ENCODE data around the gene ERLIN1. TPM values are rescaled to one million over a fixed set of nuclear protein-coding genes. Genes with fewer than 3 reads are reported as not detected.

The ERLIN1 gene
- total and polyA plus RNA-seq, 2 experiments from 2014 or later = 7.2 to 20.4 TPM

DNA sequence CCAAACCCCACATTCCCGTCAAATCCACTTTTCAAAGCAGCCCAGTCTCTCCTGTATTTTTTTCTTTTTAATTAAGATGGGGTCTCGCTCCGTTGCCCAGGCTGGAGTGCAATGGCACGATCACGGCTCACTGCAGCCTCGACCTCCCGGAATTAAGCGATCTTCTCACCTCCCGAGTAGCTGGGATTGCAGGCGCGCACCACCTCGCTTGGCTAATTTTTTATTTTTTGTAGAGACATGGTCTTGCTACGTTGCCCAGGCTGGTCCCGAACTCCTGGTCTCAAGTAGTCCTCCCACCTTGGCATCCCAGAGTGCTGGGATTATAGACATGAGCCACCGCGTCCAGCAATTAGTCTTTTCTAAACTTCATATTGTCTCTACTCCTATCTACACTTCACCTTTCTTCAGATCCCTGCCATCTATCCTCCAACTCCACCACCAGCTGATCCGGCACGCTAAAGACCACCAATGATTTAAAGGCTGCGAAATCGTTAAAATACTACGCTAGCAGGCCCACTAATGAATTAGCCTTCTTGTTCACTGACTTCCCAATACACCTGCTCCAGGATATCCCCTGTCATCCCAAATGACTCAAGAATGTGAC lies 44.1 kb upstream of the ERLIN1 start:
- H3K27ac ChIP-seq (ENCODE audit: low read depth) = peak overlapping the region; percentile 60; the same call in 1 of the 2 replicates

GRCh38 chr10:100223879-100224278 lies 38.0 kb upstream of the ERLIN1 start:
- DNase-seq (ENCODE audit: low spot score) (no peak), ATAC-seq (no peak)
- Histone ChIP-seq H3K27me3 (ENCODE audit: insufficient read depth) (no peaks in the 10 kb centered on the region), H3F3A (replicated peaks; ENCODE audit: low read depth) (no peaks in the 10 kb centered on the region), H3K4me2 (no peak overlapping the region), H3K27ac (ENCODE audit: low read depth) (no peak overlapping the region), H3K4me3 (no peak overlapping the region), H3K4me1 (ENCODE audit: insufficient read depth) (no peaks in the 10 kb centered on the region), H3K9me2 (ENCODE audit: insufficient read depth) (no peaks in the 10 kb centered on the region), H3K79me2 (replicated peaks; ENCODE audit: insufficient read depth) (peaks cover 33% of the 10 kb centered on the region), H2AFZ (no peak overlapping the region), H4K20me1 (replicated peaks; ENCODE audit: insufficient read depth) (peaks cover 17% of the 10 kb centered on the region), H3K36me3 (ENCODE audit: insufficient read depth) (peaks cover 22% of the 10 kb centered on the region; the same call in 1 of the 2 replicates)
- Mint-ChIP-seq H3K36me3 (ENCODE audit: low read depth) (peaks cover 35% of the 10 kb centered on the region), H3K4me1 (no peaks in the 10 kb centered on the region; the same call in 2 of the 3 replicates), H3K27ac (no peak overlapping the region), H3K4me3 (no peak overlapping the region), H3K27me3 (ENCODE audit: insufficient read depth, low read depth, poor library complexity) (peaks cover 2% of the 10 kb centered on the region), H3K9me3 (no peaks in the 10 kb centered on the region)
- TF ChIP-seq STAT1 (IDR thresholded peaks at IDR 0.05; ENCODE audit: unreplicated experiment) (no peak), POLR2AphosphoS5 (IDR thresholded peaks at IDR 0.05; ENCODE audit: low read depth) (no peak), NANOG (IDR thresholded peaks at IDR 0.05; ENCODE audit: borderline replicate concordance) (no peak), EZH2 (IDR thresholded peaks at IDR 0.05; ENCODE audit: low read depth, unreplicated experiment) (no peak), EZH2phosphoT487 (IDR thresholded peaks at IDR 0.05; ENCODE audit: unreplicated experiment) (no peak), JUNB (IDR thresholded peaks at IDR 0.05; ENCODE audit: unreplicated experiment) (no peak)
- TF ChIP-seq, protein P1, sequence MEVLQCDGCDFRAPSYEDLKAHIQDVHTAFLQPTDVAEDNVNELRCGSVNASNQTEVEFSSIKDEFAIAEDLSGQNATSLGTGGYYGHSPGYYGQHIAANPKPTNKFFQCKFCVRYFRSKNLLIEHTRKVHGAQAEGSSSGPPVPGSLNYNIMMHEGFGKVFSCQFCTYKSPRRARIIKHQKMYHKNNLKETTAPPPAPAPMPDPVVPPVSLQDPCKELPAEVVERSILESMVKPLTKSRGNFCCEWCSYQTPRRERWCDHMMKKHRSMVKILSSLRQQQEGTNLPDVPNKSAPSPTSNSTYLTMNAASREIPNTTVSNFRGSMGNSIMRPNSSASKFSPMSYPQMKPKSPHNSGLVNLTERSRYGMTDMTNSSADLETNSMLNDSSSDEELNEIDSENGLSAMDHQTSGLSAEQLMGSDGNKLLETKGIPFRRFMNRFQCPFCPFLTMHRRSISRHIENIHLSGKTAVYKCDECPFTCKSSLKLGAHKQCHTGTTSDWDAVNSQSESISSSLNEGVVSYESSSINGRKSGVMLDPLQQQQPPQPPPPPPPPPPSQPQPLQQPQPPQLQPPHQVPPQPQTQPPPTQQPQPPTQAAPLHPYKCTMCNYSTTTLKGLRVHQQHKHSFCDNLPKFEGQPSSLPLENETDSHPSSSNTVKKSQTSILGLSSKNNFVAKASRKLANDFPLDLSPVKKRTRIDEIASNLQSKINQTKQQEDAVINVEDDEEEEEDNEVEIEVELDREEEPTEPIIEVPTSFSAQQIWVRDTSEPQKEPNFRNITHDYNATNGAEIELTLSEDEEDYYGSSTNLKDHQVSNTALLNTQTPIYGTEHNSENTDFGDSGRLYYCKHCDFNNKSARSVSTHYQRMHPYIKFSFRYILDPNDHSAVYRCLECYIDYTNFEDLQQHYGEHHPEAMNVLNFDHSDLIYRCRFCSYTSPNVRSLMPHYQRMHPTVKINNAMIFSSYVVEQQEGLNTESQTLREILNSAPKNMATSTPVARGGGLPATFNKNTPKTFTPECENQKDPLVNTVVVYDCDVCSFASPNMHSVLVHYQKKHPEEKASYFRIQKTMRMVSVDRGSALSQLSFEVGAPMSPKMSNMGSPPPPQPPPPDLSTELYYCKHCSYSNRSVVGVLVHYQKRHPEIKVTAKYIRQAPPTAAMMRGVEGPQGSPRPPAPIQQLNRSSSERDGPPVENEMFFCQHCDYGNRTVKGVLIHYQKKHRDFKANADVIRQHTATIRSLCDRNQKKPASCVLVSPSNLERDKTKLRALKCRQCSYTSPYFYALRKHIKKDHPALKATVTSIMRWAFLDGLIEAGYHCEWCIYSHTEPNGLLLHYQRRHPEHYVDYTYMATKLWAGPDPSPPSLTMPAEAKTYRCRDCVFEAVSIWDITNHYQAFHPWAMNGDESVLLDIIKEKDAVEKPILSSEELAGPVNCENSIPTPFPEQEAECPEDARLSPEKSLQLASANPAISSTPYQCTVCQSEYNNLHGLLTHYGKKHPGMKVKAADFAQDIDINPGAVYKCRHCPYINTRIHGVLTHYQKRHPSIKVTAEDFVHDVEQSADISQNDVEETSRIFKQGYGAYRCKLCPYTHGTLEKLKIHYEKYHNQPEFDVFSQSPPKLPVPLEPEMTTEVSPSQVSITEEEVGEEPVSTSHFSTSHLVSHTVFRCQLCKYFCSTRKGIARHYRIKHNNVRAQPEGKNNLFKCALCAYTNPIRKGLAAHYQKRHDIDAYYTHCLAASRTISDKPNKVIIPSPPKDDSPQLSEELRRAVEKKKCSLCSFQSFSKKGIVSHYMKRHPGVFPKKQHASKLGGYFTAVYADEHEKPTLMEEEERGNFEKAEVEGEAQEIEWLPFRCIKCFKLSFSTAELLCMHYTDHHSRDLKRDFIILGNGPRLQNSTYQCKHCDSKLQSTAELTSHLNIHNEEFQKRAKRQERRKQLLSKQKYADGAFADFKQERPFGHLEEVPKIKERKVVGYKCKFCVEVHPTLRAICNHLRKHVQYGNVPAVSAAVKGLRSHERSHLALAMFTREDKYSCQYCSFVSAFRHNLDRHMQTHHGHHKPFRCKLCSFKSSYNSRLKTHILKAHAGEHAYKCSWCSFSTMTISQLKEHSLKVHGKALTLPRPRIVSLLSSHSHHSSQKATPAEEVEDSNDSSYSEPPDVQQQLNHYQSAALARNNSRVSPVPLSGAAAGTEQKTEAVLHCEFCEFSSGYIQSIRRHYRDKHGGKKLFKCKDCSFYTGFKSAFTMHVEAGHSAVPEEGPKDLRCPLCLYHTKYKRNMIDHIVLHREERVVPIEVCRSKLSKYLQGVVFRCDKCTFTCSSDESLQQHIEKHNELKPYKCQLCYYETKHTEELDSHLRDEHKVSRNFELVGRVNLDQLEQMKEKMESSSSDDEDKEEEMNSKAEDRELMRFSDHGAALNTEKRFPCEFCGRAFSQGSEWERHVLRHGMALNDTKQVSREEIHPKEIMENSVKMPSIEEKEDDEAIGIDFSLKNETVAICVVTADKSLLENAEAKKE (CRISPR knock-in tag; IDR thresholded peaks at IDR 0.05) = no peak

More for the DNA sequence above, 44.1 kb upstream of the ERLIN1 start:
- Mint-ChIP-seq H3K27me3 (ENCODE audit: insufficient read depth, low read depth, poor library complexity) (peaks cover 2% of the 10 kb centered on the region), H3K4me3 (peak overlapping the region; percentile 92), H3K36me3 (ENCODE audit: low read depth) (peaks cover 15% of the 10 kb centered on the region), H3K4me1 (peaks cover 3% of the 10 kb centered on the region; the same call in 2 of the 3 replicates), H3K27ac (peak overlapping the region; percentile 95), H3K9me3 (no peaks in the 10 kb centered on the region)
- peak overlapping the region; percentile 98 for H3K4me3 ChIP-seq
- peaks cover 17% of the 10 kb centered on the region for H4K20me1 ChIP-seq (replicated peaks; ENCODE audit: insufficient read depth)
- H3K36me3 ChIP-seq (ENCODE audit: insufficient read depth) = peaks cover 9% of the 10 kb centered on the region; the same call in 1 of the 2 replicates
- H3K79me2 ChIP-seq (replicated peaks; ENCODE audit: insufficient read depth) = peaks cover 37% of the 10 kb centered on the region
- peak overlapping the region; percentile 95 for H3K4me2 ChIP-seq
- H3K4me1 ChIP-seq (ENCODE audit: insufficient read depth) = no peaks in the 10 kb centered on the region
- peaks cover 7% of the 10 kb centered on the region; the same call in 1 of the 2 replicates for H3F3A ChIP-seq (replicated peaks; ENCODE audit: low read depth)
- H2AFZ ChIP-seq = peak overlapping the region; percentile 86
- ATAC-seq = no peak
- TF ChIP-seq POLR2AphosphoS5 (IDR thresholded peaks at IDR 0.05; ENCODE audit: low read depth) = no peak
- TF ChIP-seq, protein P2, sequence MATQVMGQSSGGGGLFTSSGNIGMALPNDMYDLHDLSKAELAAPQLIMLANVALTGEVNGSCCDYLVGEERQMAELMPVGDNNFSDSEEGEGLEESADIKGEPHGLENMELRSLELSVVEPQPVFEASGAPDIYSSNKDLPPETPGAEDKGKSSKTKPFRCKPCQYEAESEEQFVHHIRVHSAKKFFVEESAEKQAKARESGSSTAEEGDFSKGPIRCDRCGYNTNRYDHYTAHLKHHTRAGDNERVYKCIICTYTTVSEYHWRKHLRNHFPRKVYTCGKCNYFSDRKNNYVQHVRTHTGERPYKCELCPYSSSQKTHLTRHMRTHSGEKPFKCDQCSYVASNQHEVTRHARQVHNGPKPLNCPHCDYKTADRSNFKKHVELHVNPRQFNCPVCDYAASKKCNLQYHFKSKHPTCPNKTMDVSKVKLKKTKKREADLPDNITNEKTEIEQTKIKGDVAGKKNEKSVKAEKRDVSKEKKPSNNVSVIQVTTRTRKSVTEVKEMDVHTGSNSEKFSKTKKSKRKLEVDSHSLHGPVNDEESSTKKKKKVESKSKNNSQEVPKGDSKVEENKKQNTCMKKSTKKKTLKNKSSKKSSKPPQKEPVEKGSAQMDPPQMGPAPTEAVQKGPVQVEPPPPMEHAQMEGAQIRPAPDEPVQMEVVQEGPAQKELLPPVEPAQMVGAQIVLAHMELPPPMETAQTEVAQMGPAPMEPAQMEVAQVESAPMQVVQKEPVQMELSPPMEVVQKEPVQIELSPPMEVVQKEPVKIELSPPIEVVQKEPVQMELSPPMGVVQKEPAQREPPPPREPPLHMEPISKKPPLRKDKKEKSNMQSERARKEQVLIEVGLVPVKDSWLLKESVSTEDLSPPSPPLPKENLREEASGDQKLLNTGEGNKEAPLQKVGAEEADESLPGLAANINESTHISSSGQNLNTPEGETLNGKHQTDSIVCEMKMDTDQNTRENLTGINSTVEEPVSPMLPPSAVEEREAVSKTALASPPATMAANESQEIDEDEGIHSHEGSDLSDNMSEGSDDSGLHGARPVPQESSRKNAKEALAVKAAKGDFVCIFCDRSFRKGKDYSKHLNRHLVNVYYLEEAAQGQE (IDR thresholded peaks at IDR 0.05; ENCODE audit: unreplicated experiment) = no peak
- no peak for TF ChIP-seq ZNF331 (CRISPR knock-in tag; IDR thresholded peaks at IDR 0.05; ENCODE audit: low read depth)
- DNase-seq (ENCODE audit: low spot score) = no peak
- H3K27me3 ChIP-seq (ENCODE audit: insufficient read depth) = no peaks in the 10 kb centered on the region
- no peaks in the 10 kb centered on the region for H3K9me2 ChIP-seq (ENCODE audit: insufficient read depth)
